Thyroid gland (tissue), 4 donors: Measurements from ENCODE around the gene PLXNB1. TPM values are rescaled to one million over a fixed set of nuclear protein-coding genes. Genes with fewer than 3 reads are reported as not detected.
"Not testable (repeated sequence)": the region's sequence is repeated elsewhere in the genome, so short reads cannot be mapped to it uniquely, and the experiment has no call there.

Experiments used
- DNase-seq, 2 donors: peaks; one replicate each; pipeline ENCODE4 v3.0.0-alpha.2; 2019
- H3K27ac ChIP-seq, 3 donors: fragments of 200-600 bp; sonication (generic); 1 replicate in 2 of 3; 2 replicates in 1 of 3; pipeline ENCODE4 v1.5.1; 2016 to 2019; ENCODE audit warnings: mild to moderate bottlenecking in 1 of 3, moderate library complexity in 1 of 3
- H3K27me3 ChIP-seq: fragments of 200-600 bp; sonication (generic); one replicate; pipeline ENCODE4 v1.5.1; 2019
- H3K36me3 ChIP-seq, 2 donors: fragments of 200-600 bp; sonication (generic); one replicate each; pipeline ENCODE4 v1.5.1; 2016 to 2019
- H3K4me1 ChIP-seq, 2 donors: fragments of 200-600 bp; sonication (generic); one replicate each; pipeline ENCODE4 v1.5.1; 2017 to 2019
- H3K4me3 ChIP-seq, 3 donors: fragments of 200-600 bp; sonication (generic); replicated peaks in 1 of 3; 1 replicate in 2 of 3; 2 replicates in 1 of 3; pipeline ENCODE4 v1.5.1; 2016; ENCODE audit warnings: mild to moderate bottlenecking in 1 of 3
- H3K9me3 ChIP-seq: fragments of 200-600 bp; sonication (generic); one replicate; pipeline ENCODE4 v1.5.1; 2017
- POLR2A ChIP-seq, 2 donors: fragments of 450-650 bp; IDR thresholded peaks; one replicate each; pipeline ENCODE4 v1.6.1; 2017; ENCODE audit warnings: antibody characterized with exemption in 2 of 2, mild to moderate bottlenecking in 2 of 2, moderate library complexity in 1 of 2
- WGBS, 2 donors: methylation state at CpG; one replicate each; pipeline ENCODE4 v1.1.5; 2017; 5-methylcytosine and 5-hydroxymethylcytosine counted together
- intact Hi-C: fragments of 100-400 bp; cut with DNase I; formaldehyde crosslinking; loops from one replicate; pipeline ENCODE4 v1.15.1; 2023
- total RNA-seq, 4 donors: library from RNA; depleted of rRNA; stranded (reverse); fragments of >200 nt; gene quantifications; one replicate each; pipeline ENCODE4 v1.2.3, GENCODE V29; 2016
- TF ChIP-seq, protein P1 (sequence below), 6 experiments: fragments of 200-600 bp in 3 of 6; fragments of 450-650 bp in 3 of 6; sonication (generic) in 3 of 6; IDR thresholded peaks; one replicate each; pipeline ENCODE4 v1.5.1; 2016 to 2019; ENCODE audit warnings: antibody characterized with exemption in 6 of 6, mild to moderate bottlenecking in 2 of 6, inconsistent platforms in 1 of 6, moderate library complexity in 1 of 6

Gene PLXNB1
- total RNA-seq, 4 donors from 2014 or later = 126 to 216 (median 138) TPM

DNA sequence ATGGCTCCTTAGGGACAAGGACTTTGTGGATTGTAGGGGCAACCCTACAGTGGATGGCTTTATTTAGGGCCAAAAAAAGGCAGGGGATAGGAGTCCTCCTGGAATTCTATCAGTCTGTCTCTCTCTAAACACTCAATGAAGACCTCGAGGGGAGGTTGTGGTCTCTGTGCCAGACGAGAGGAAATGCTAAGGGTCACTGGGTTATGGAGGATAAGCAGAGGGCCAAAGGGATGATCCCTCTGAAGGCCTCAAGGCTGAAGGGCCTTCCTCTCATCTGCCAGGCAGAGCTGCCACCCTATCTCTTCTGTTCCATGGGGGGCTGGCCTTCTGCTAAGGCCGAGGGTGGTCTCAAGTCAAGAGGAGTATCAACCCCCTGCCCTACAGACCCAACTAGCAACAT, 27.0 kb downstream of the PLXNB1 start:
- peak overlapping the region; percentile 83 to 96 (median 89) for H3K27ac ChIP-seq
- no peaks in the 10 kb centered on the region for H3K27me3 ChIP-seq
- peak in 1 of 2 donors; percentile 2 for DNase-seq
- TF ChIP-seq, protein P1, sequence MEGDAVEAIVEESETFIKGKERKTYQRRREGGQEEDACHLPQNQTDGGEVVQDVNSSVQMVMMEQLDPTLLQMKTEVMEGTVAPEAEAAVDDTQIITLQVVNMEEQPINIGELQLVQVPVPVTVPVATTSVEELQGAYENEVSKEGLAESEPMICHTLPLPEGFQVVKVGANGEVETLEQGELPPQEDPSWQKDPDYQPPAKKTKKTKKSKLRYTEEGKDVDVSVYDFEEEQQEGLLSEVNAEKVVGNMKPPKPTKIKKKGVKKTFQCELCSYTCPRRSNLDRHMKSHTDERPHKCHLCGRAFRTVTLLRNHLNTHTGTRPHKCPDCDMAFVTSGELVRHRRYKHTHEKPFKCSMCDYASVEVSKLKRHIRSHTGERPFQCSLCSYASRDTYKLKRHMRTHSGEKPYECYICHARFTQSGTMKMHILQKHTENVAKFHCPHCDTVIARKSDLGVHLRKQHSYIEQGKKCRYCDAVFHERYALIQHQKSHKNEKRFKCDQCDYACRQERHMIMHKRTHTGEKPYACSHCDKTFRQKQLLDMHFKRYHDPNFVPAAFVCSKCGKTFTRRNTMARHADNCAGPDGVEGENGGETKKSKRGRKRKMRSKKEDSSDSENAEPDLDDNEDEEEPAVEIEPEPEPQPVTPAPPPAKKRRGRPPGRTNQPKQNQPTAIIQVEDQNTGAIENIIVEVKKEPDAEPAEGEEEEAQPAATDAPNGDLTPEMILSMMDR (IDR thresholded peaks at IDR 0.05) = no peak
- TF ChIP-seq POLR2A (IDR thresholded peaks at IDR 0.05) = no peak
- H3K9me3 ChIP-seq = no peaks in the 10 kb centered on the region
- H3K36me3 ChIP-seq = peaks cover 13 to 25% of the 10 kb centered on the region in 2 donors
- WGBS, 2 donors = 51 to 56% methylated on average over 2 to 3 of the region's 3 CpGs
- H3K4me1 ChIP-seq = peaks cover 6 to 20% of the 10 kb centered on the region in 2 donors
- intact Hi-C loops = loop anchor here (5.0 kb wide), 1 partner anchor 144 kb away; no protein-coding TSS in a partner anchor
- no peak overlapping the region for H3K4me3 ChIP-seq

DNA sequence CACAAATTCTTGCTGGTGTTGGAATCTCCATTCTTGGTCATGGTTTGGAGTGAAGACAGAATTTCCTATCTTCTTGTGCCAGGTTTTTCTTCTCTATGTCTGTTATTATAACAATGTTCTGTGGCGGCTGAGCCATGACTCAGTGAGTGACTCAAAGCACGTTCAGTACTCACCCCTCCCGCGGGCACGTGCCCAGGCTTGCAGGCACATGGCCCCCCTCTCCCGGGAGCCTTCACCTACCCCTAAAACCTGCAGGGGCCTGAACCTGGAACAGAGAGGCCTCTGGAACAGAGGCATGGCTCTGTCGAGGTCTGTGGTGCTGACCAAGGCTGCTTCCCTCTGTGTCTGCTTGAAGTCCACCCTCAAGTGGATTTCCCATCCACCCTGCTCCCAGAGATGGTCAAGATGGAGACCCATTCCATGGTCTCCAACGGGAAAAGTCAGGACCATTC, 27.6 kb downstream of the PLXNB1 start:
- H3K4me1 ChIP-seq = peaks cover 6 to 20% of the 10 kb centered on the region in 2 donors
- peak overlapping the region; percentile 83 to 96 (median 89) for H3K27ac ChIP-seq
- H3K36me3 ChIP-seq = peaks cover 7 to 23% of the 10 kb centered on the region in 2 donors
- TF ChIP-seq, protein P1 (IDR thresholded peaks at IDR 0.05) = peak in 1 of 6 experiments; percentile 27
- TF ChIP-seq POLR2A (IDR thresholded peaks at IDR 0.05) = no peak
- DNase-seq = peak; percentile 98
- no peaks in the 10 kb centered on the region for H3K9me3 ChIP-seq
- 28 to 31% methylated on average over 8 of the region's 8 CpGs for WGBS, 2 donors
- no peak overlapping the region for H3K4me3 ChIP-seq
- H3K27me3 ChIP-seq = no peaks in the 10 kb centered on the region
- intact Hi-C loops = loop anchor here (5.0 kb wide), 1 partner anchor 145 kb away; no protein-coding TSS in a partner anchor

DNA sequence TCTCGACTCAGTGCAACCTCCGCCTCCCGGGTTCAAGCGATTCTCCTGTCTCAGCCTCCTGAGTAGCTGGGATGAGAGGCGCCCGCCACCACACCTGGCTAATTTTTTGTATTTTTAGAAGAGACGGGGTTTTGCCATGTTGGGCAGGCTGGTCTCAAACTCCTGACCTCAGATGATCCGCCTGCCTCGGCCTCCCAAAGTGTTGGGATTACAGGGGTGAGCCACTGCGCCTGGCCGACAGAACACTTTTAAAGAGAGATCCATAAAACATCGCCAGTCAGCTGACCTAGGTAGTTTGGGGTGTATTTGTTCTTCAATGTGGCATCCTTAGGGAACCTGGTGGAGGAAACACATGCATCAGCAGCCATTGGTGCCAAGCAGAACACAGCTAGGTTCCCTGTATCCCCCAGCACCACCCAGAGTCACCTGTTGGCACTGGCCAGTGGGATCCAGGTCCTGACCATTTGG, 28.4 kb downstream of the PLXNB1 start:
- Histone ChIP-seq H3K36me3 (peaks cover 5 to 17% of the 10 kb centered on the region in 2 donors), H3K4me1 (peaks cover 6 to 20% of the 10 kb centered on the region in 2 donors), H3K27ac (peak overlapping the region; percentile 82 to 89 (median 83))
- H3K9me3 ChIP-seq, H3K27me3 ChIP-seq, DNase-seq, H3K4me3 ChIP-seq: not testable (repeated sequence)
- intact Hi-C loops = loop anchor here (2.0 to 5.0 kb wide), 2 partner anchors 35 to 146 kb away; no protein-coding TSS in a partner anchor
- WGBS, 2 donors = 91 to 95% methylated on average over 12 of the region's 12 CpGs

DNA sequence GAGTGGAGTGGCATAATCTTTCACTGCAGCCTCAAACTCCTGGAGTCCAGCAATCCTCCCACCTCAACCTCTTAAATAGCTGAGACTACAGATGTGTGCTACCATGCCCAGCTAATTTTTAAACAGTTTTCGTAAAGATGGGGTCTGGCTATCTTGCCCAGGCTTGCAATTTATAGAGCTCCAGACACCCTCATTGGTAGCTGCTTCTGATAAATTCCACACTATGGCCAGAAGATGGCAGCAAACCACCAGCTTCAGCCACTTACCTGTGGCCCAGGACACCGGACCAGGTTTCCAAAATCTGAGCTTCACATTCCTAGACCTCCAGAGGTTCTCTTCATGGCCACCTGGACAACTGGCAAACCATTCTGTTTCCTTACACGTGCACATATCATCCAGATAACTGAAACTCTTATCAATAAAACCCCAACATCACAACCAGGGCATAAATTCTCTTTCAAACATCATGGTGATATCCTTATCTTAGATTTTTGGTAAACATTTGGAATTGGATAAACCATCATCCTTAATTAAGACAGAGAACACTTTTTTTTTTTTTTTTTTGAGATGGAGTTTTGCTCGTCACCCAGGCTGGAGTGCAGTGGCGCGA, 29.0 kb downstream of the PLXNB1 start:
- Histone ChIP-seq H3K4me3 (no peak overlapping the region), H3K27me3 (no peaks in the 10 kb centered on the region), H3K36me3 (peaks cover 5 to 11% of the 10 kb centered on the region in 2 donors), H3K9me3 (no peaks in the 10 kb centered on the region), H3K4me1 (peaks cover 6 to 20% of the 10 kb centered on the region in 2 donors), H3K27ac (peak overlapping the region in 2 of 3 donors; percentile 82 to 89)
- TF ChIP-seq, protein P1 (IDR thresholded peaks at IDR 0.05) = peak in 5 of 6 experiments; percentile 63 to 97 (median 90)
- no peak for TF ChIP-seq POLR2A (IDR thresholded peaks at IDR 0.05)
- DNase-seq = peak; percentile 71 to 80
- 65% methylated on average over 6 of the region's 6 CpGs for WGBS, 2 donors
- intact Hi-C loops = loop anchor here (2.0 to 5.0 kb wide), 2 partner anchors 36 to 146 kb away; no protein-coding TSS in a partner anchor

DNA sequence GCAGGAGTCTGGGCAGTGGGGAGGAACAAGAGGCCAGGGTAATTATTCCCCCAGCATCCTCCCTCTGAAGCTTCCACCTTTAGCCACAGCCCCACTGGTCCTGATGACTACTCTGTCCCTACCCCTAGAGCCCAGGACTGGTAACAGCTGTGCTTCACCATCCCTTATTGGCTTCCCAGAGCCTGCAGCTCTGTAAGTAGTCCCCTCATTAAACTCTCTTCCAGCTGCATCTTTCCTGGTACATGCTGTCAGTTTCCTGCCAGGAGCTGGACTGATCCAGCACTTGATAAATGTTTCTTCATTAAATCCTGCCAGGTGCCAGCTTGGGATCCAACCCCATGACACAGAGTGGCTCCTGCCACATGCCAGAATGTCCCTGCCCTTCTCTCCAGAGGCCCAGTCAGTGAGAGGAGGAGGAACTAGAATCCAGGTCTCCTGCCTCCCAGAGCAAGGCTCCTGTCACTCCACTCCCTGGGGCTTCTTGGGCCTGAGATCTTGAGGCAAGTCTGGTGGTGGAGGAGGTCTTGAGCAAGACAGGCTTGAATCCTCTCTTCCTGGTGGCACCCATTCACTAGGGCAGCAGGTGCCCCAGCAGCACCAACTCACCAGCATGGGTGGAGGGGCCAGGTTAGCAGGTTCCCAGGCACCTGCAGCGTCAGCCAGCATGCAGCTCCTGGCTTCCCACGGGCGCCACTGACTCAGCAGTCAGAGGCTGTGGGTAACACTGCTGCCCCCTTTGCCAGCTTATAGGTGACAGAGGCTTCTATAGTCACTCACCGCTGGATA, 30.3 kb downstream of the PLXNB1 start:
- no peak for TF ChIP-seq POLR2A (IDR thresholded peaks at IDR 0.05)
- TF ChIP-seq, protein P1 (IDR thresholded peaks at IDR 0.05) = no peak
- intact Hi-C loops = loop anchor here (2.0 to 10.0 kb wide), 3 partner anchors 37 to 148 kb away; no protein-coding TSS in a partner anchor
- H3K4me3 ChIP-seq = no peak overlapping the region
- 44 to 68% methylated on average over 4 of the region's 4 CpGs for WGBS, 2 donors
- H3K27ac ChIP-seq = no peak overlapping the region
- no peaks in the 10 kb centered on the region for H3K9me3 ChIP-seq
- DNase-seq = no peak
- H3K4me1 ChIP-seq = peaks cover 6 to 20% of the 10 kb centered on the region in 2 donors
- no peaks in the 10 kb centered on the region for H3K36me3 ChIP-seq
- no peaks in the 10 kb centered on the region for H3K27me3 ChIP-seq
